ENCODE data around the gene RPA3.

Gene RPA3

GRCh38 chr7:7718492-7718891 is at the start of gene RPA3:
TSS of gene RPA3 (minus strand) at chr7:7718607. CDS start at chr7:7640418, 78,189 bp downstream.
- no peak for TF ChIP-seq GATA2 (IDR thresholded peaks at IDR 0.05; ENCODE audit: low read depth, low read length)

DNA sequence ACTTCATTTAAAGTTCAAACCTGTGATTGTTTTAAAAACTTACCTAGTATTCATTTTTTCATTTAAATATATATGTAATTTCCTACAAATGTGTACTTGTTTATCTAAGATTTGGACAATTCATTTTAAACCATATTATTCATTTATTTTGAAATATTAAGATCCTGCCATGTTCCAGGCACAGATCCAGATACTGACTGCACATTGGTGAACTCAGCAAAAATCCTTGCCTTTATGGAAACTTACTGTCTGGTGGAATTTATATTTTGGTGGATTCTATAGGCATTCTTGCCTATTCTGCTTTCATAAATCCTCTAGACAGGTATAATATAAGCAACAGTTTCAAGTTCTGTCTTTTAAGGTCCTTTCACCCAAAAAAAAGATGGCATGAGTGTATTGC is 48.3 kb upstream of the RPA3 start:
- TF ChIP-seq GATA2 (IDR thresholded peaks at IDR 0.05; ENCODE audit: low read depth, low read length), result no peak
- TF ChIP-seq GATA3 (IDR thresholded peaks at IDR 0.05; ENCODE audit: low read depth, low read length), result no peak

GRCh38 chr7:7765422-7765821 is 47.0 kb upstream of the RPA3 start:
- TF ChIP-seq GATA2 (IDR thresholded peaks at IDR 0.05; ENCODE audit: low read depth, low read length), result no peak
- no peak for TF ChIP-seq GATA3 (IDR thresholded peaks at IDR 0.05; ENCODE audit: low read depth, low read length)

- TF ChIP-seq GATA2 (IDR thresholded peaks at IDR 0.05; ENCODE audit: low read depth, low read length) (no peak), GATA3 (IDR thresholded peaks at IDR 0.05; ENCODE audit: low read depth, low read length) (no peak)
These were observed 46.4 kb upstream of the RPA3 start for GRCh38 chr7:7764520-7765396.

- no peak for TF ChIP-seq GATA2 (IDR thresholded peaks at IDR 0.05; ENCODE audit: low read depth, low read length)
- no peak for TF ChIP-seq GATA3 (IDR thresholded peaks at IDR 0.05; ENCODE audit: low read depth, low read length)
These were observed 43.8 kb upstream of the RPA3 start for GRCh38 chr7:7761974-7762779.

- TF ChIP-seq GATA3 (IDR thresholded peaks at IDR 0.05; ENCODE audit: low read depth, low read length) (no peak), GATA2 (IDR thresholded peaks at IDR 0.05; ENCODE audit: low read depth, low read length) (no peak)
These were observed 43.0 kb upstream of the RPA3 start for GRCh38 chr7:7761340-7761973.

DNA sequence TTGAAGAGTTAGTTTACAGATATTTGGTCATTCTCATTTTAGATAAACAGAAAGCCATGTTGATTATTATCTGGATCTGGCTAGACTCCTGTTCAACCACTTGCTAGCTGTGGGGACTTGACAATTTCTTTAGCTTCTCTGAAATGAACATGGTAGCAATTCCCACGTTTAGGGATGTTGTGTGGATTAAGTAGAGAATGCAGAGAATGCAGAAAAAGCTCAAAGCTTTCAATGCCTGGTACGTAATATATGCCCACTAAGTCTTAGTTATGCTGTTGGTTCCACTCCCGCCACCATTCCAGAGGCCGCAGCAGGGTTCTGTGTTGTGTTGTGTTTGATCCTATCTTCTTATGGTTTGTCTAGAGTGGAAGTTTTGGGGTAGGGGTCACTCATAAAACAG is 39.2 kb upstream of the RPA3 start:
- TF ChIP-seq GATA2 (IDR thresholded peaks at IDR 0.05; ENCODE audit: low read depth, low read length), result no peak
- no peak for TF ChIP-seq GATA3 (IDR thresholded peaks at IDR 0.05; ENCODE audit: low read depth, low read length)

DNA sequence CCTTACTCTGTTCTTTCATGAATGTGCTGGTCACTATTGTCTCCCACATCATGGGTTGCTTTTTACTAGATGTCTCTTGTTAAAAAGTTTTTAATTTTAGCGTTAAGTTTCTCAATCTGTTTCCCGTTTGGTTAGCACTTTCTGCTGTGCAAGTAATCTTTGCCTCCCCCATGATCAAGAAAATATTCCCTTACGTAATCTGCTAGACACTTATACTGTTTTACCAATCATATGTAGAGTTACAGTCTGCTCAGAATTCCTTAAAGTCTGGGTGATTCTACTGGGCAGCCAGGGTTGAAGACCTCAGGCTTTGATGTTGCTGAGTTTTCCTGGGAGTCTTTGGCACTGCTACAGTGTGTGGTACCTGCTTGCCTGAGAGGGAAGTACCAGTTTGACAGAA is 38.2 kb upstream of the RPA3 start:
- TF ChIP-seq GATA2 (IDR thresholded peaks at IDR 0.05; ENCODE audit: low read depth, low read length) (no peak), GATA3 (IDR thresholded peaks at IDR 0.05; ENCODE audit: low read depth, low read length) (no peak)

DNA sequence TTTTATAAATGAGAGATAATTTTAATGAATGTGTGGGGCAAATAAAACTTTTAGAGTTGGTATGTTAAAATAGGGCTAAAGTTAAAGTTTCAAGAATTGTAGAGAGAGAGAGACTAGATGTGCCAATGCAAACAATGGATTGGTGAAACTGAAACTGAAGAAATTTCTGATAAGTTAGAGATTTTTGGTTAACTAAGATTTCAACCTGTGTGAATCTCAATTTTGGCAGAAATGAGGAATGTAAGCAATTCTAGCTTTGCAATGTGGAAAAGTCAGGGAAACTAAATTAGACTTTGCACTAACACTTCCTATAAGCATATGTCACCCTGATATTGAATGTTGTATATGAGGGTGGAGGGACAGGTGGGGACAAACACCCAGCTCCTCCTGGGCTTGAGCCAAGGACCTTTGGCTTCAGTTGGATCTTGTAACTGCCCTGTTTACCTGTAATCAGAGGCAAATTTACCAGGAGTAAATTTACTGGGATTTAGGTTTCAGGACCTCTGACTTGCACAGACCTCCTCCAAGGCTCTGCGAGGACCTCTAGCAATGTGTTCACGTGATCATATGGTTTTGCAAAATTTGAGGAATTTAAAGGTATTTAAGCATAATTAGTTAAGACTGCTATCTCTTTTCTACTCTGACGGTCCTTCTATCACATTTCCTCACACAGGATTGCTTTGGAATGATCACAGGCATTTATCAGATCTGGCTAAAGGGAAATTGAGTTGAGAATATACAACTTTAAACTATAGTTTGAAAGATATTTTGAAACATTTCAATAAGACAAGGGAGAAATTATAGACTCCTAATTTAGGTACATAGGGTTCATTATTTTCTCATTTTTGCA is 33.1 kb upstream of the RPA3 start:
- no peak for TF ChIP-seq GATA3 (IDR thresholded peaks at IDR 0.05; ENCODE audit: low read depth, low read length)
- TF ChIP-seq GATA2 (IDR thresholded peaks at IDR 0.05; ENCODE audit: low read depth, low read length), result no peak

DNA sequence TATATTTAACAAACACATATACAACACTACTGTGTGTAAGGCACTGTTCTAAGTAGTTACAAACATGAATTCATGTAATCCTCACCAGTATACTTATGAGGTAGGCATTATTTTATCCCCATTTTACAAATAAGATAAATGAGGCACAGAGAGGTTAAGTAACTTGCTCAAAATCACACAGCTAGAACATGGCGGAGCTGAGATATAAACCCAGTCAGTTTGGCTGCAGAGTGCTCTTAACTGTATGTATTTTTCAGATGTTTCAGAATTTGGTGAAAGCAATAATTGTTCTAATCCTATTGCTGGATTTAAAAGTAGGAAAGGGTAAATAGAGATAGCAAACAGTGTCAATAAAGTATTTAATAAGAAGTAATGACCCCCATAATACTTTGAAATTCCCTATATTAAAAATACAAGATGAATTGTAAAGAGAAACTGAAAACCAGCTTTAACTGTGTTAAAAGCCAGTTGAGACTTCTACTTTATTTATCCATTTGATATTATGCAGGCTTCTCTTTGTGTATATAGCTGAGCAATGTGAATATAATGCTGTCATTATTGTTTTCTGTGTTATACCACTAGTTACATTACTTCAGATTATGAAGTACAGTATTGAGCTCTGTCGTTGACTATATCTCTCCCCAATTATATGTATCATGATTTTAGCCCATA is 32.3 kb upstream of the RPA3 start:
- TF ChIP-seq GATA2 (IDR thresholded peaks at IDR 0.05; ENCODE audit: low read depth, low read length), result no peak
- TF ChIP-seq GATA3 (IDR thresholded peaks at IDR 0.05; ENCODE audit: low read depth, low read length), result no peak

- TF ChIP-seq GATA3 (IDR thresholded peaks at IDR 0.05; ENCODE audit: low read depth, low read length) (no peak), GATA2 (IDR thresholded peaks at IDR 0.05; ENCODE audit: low read depth, low read length) (no peak)
These were observed 28.1 kb upstream of the RPA3 start for GRCh38 chr7:7746458-7746857.

DNA sequence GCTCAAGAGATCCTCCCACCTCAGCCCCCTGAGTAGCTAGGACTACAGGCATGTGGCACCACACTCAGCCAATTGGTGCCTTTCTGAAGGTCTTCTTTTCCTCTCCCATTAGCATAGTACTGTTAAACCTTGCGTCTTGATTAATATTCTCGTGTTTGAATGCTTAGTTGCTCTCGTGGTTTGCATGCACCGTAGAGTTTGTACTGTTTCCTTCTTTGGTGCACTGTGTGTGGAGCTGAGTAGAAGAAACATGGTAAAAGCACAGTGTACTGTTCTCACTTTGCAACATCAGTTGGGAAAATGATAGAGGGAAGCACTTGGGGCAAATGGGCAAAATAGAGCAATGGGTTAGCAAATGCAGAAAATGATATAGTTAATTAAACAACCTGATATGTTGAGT is 27.6 kb upstream of the RPA3 start:
- TF ChIP-seq GATA2 (IDR thresholded peaks at IDR 0.05; ENCODE audit: low read depth, low read length) (no peak), GATA3 (IDR thresholded peaks at IDR 0.05; ENCODE audit: low read depth, low read length) (no peak)

DNA sequence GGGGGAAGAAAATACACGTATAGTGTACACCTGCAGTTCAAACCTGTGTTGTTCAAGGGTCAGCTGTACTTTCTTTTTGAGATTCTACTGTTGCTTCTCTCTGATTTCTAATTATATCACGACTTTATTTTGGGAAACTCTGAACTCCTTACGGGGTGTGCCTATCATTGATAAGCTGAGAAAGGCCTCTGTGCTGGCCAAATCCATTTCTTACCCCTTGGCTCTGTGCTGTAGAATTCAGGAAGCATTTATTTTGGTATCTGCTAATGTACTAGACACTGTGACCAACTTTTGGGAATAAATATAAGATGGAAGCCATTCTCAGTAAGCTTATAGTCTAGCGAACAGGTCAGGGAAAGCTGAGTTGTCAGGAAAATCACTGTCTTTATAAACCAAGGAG is 26.9 kb upstream of the RPA3 start:
- no peak for TF ChIP-seq GATA2 (IDR thresholded peaks at IDR 0.05; ENCODE audit: low read depth, low read length)
- no peak for TF ChIP-seq GATA3 (IDR thresholded peaks at IDR 0.05; ENCODE audit: low read depth, low read length)

Measured in SH-SY5Y (cell line).